ENCODE measurements around the gene KLHL9.

The KLHL9 gene

GRCh38 chr9:21317956-21318923, 17.0 kb downstream of the KLHL9 start:
- peak; percentile 31 to 37 for DNase-seq

GRCh38 chr9:21316860-21317259, 18.3 kb downstream of the KLHL9 start:
- no peak for DNase-seq

- no peak for DNase-seq
Measured at GRCh38 chr9:21316032-21316842, 19.0 kb downstream of the KLHL9 start.

GRCh38 chr9:21314152-21314551, 21.1 kb downstream of the KLHL9 start:
- DNase-seq, result no peak

- no peak for DNase-seq
Measured at GRCh38 chr9:21311889-21312288, 23.3 kb downstream of the KLHL9 start.

- DNase-seq, result no peak
Measured at GRCh38 chr9:21305213-21305612, 30.0 kb downstream of the KLHL9 start, which contains the start of gene IFNA5. IFNA5 (minus strand) TSS chr9:21305313; CDS start chr9:21305256, 57 bp downstream.

GRCh38 chr9:21295992-21296391, 39.2 kb downstream of the KLHL9 start:
- DNase-seq, result no peak

GRCh38 chr9:21294904-21295538, 40.2 kb downstream of the KLHL9 start:
- peak; percentile 29 to 34 for DNase-seq

- no peak for DNase-seq
Measured at GRCh38 chr9:21294364-21294774, 40.8 kb downstream of the KLHL9 start.

- DNase-seq, result no peak
Measured at GRCh38 chr9:21289848-21290247, 45.4 kb downstream of the KLHL9 start.

- DNase-seq, result peak in 1 of 2 experiments; percentile 1
Measured at GRCh38 chr9:21287280-21287679, 47.9 kb downstream of the KLHL9 start.

- DNase-seq, result peak in 1 of 2 experiments; percentile 0
Measured at GRCh38 chr9:21286659-21287058, 48.5 kb downstream of the KLHL9 start.

GRCh38 chr9:21286099-21286498, 49.1 kb downstream of the KLHL9 start:
- no peak for DNase-seq

- DNase-seq, result no peak
Measured at GRCh38 chr9:21281275-21281674, 53.9 kb downstream of the KLHL9 start.
